Esophagus squamous epithelium (tissue), 5 donors: ENCODE data around the gene AMPH. TPM values are rescaled to one million over a fixed set of nuclear protein-coding genes. Genes with fewer than 3 reads are reported as not detected.

Source experiments
- DNase-seq: peaks from one replicate; lab custom pipeline; 2025; lab: John Stamatoyannopoulos, UW
- H3K27ac ChIP-seq, 4 donors: fragments of 200-600 bp; sonication (generic); one replicate each; pipeline ENCODE4 v1.5.1; 2016 to 2019; ENCODE audit warnings: mild to moderate bottlenecking in 1 of 4
- H3K27me3 ChIP-seq, 4 donors: fragments of 200-600 bp; sonication (generic); 1 replicate in 3 of 4; 2 replicates in 1 of 4; pipeline versions ENCODE4 v1.5.1 to v1.6.0; 2017 to 2021; ENCODE audit warnings: antibody characterized with exemption in 1 of 4
- H3K36me3 ChIP-seq, 3 donors: fragments of 200-600 bp; sonication (generic); one replicate each; pipeline ENCODE4 v1.5.1; 2016 to 2019
- H3K4me1 ChIP-seq, 3 donors: fragments of 200-600 bp; sonication (generic); one replicate each; pipeline ENCODE4 v1.5.1; 2017 to 2019
- H3K4me3 ChIP-seq, 4 donors: fragments of 200-600 bp; sonication (generic); 1 replicate in 3 of 4; 2 replicates in 1 of 4; pipeline ENCODE4 v1.5.1; 2016 to 2019; ENCODE audit warnings: mild to moderate bottlenecking in 2 of 4, moderate library complexity in 1 of 4
- H3K9me3 ChIP-seq, 3 donors: fragments of 200-600 bp; sonication (generic); one replicate each; pipeline ENCODE4 v1.5.1; 2016 to 2019
- POLR2A ChIP-seq, 4 donors: fragments of 450-650 bp; IDR thresholded peaks; one replicate each; pipeline ENCODE4 v1.6.1; 2017; ENCODE audit warnings: antibody characterized with exemption in 4 of 4, mild to moderate bottlenecking in 4 of 4, moderate library complexity in 3 of 4
- WGBS, 2 donors: methylation state at CpG; one replicate each; pipeline ENCODE4 v1.1.5; 2018; 5-methylcytosine and 5-hydroxymethylcytosine counted together
- intact Hi-C: fragments of 100-400 bp; cut with DNase I; formaldehyde crosslinking; loops from one replicate; pipeline ENCODE4 v1.15.0; 2022
- total RNA-seq, 4 donors: library from RNA; depleted of rRNA; stranded (reverse); fragments of >200 nt; gene quantifications; one replicate each; pipeline ENCODE4 v1.1.0, GENCODE V29; 2016
- TF ChIP-seq, protein P1 (sequence below), 6 experiments: fragments of 450-650 bp in 4 of 6; fragments of 200-600 bp in 2 of 6; sonication (generic) in 2 of 6; IDR thresholded peaks; one replicate each; pipeline ENCODE4 v1.5.1; 2016 to 2019; ENCODE audit warnings: antibody characterized with exemption in 6 of 6, mild to moderate bottlenecking in 4 of 6, moderate library complexity in 4 of 6
- donor health status: DM: yes; HTN: yes; CAD: no.

AMPH gene
- total RNA-seq, 4 donors from 2014 or later: 0.18 to 2.3 (median 1.7) TPM; not detected in 1

- intact Hi-C loops: no loop called here
- no peak for TF ChIP-seq POLR2A (IDR thresholded peaks at IDR 0.05)
- TF ChIP-seq, protein P1, sequence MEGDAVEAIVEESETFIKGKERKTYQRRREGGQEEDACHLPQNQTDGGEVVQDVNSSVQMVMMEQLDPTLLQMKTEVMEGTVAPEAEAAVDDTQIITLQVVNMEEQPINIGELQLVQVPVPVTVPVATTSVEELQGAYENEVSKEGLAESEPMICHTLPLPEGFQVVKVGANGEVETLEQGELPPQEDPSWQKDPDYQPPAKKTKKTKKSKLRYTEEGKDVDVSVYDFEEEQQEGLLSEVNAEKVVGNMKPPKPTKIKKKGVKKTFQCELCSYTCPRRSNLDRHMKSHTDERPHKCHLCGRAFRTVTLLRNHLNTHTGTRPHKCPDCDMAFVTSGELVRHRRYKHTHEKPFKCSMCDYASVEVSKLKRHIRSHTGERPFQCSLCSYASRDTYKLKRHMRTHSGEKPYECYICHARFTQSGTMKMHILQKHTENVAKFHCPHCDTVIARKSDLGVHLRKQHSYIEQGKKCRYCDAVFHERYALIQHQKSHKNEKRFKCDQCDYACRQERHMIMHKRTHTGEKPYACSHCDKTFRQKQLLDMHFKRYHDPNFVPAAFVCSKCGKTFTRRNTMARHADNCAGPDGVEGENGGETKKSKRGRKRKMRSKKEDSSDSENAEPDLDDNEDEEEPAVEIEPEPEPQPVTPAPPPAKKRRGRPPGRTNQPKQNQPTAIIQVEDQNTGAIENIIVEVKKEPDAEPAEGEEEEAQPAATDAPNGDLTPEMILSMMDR (IDR thresholded peaks at IDR 0.05): no peak
Measured at GRCh38 chr7:38453168-38453567, 178.0 kb downstream of the AMPH start.

DNA sequence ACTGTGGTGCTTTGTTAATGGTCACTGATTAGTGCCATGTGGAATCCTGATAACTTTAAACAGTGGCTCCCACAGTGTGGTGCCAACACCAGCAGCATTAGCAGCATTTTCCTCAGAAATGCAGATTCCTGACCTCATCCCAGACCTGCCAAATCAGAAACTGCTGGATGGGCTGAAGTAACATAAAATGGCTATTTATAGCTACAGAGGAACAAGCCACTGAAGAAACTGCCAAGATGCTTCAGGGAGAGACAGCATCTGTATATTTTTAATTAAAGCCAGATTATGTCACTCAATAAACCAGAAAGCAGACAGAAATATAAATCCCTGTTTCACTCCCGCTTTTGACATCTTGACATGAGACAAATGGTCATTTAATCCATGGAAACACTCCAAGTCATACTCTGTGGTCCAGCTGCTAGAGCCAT is 178.5 kb downstream of the AMPH start:
- no peaks in the 10 kb centered on the region for H3K36me3 ChIP-seq
- intact Hi-C loops: no loop called here
- no peak for TF ChIP-seq POLR2A (IDR thresholded peaks at IDR 0.05)
- TF ChIP-seq, protein P1 (IDR thresholded peaks at IDR 0.05): no peak
- no peak overlapping the region for H3K27ac ChIP-seq
- no peaks in the 10 kb centered on the region for H3K9me3 ChIP-seq
- peaks cover 0 to 12% (median 0%) of the 10 kb centered on the region in 3 donors for H3K4me1 ChIP-seq
- DNase-seq: no peak
- no peak overlapping the region for H3K4me3 ChIP-seq
- H3K27me3 ChIP-seq: no peaks in the 10 kb centered on the region
- WGBS, 2 donors: 35 to 60% methylated on average over 1 of the region's 1 CpG

More at GRCh38 chr7:38453168-38453567, 178.0 kb downstream of the AMPH start:
- Histone ChIP-seq H3K27me3 (no peaks in the 10 kb centered on the region), H3K4me1 (peaks cover 0 to 12% (median 0%) of the 10 kb centered on the region in 3 donors), H3K9me3 (no peaks in the 10 kb centered on the region), H3K4me3 (no peak overlapping the region), H3K27ac (no peak overlapping the region), H3K36me3 (no peaks in the 10 kb centered on the region)
- 29 to 41% methylated on average over 3 of the region's 3 CpGs for WGBS, 2 donors
- DNase-seq: no peak

GRCh38 chr7:38451840-38452239 is 179.3 kb downstream of the AMPH start:
- WGBS, 2 donors: 6 to 8% methylated on average over 2 of the region's 2 CpGs

GRCh38 chr7:38448584-38449234 is 182.5 kb downstream of the AMPH start:
- no peak for DNase-seq
- TF ChIP-seq POLR2A (IDR thresholded peaks at IDR 0.05): no peak
- TF ChIP-seq, protein P1 (IDR thresholded peaks at IDR 0.05): no peak
- Histone ChIP-seq H3K27me3 (no peaks in the 10 kb centered on the region), H3K36me3 (no peaks in the 10 kb centered on the region), H3K4me1 (peaks cover 0 to 12% (median 0%) of the 10 kb centered on the region in 3 donors), H3K9me3 (no peaks in the 10 kb centered on the region), H3K4me3 (no peak overlapping the region), H3K27ac (no peak overlapping the region)
- 65 to 75% methylated on average over 5 of the region's 5 CpGs for WGBS, 2 donors
- intact Hi-C loops: no loop called here

More at GRCh38 chr7:38451840-38452239, 179.3 kb downstream of the AMPH start:
- H3K27me3 ChIP-seq: no peaks in the 10 kb centered on the region
- H3K4me3 ChIP-seq: no peak overlapping the region
- no peaks in the 10 kb centered on the region for H3K36me3 ChIP-seq
- no peak for TF ChIP-seq POLR2A (IDR thresholded peaks at IDR 0.05)
- TF ChIP-seq, protein P1 (IDR thresholded peaks at IDR 0.05): no peak
- peaks cover 0 to 12% (median 0%) of the 10 kb centered on the region in 3 donors for H3K4me1 ChIP-seq
- H3K27ac ChIP-seq: no peak overlapping the region
- intact Hi-C loops: no loop called here
- no peak for DNase-seq
- no peaks in the 10 kb centered on the region for H3K9me3 ChIP-seq

- no peaks in the 10 kb centered on the region for H3K9me3 ChIP-seq
- no peak for TF ChIP-seq POLR2A (IDR thresholded peaks at IDR 0.05)
- TF ChIP-seq, protein P1 (IDR thresholded peaks at IDR 0.05): no peak
- intact Hi-C loops: no loop called here
- H3K4me3 ChIP-seq: no peak overlapping the region
- DNase-seq: no peak
- H3K27ac ChIP-seq: no peak overlapping the region
- WGBS, 2 donors: 17 to 22% methylated on average over 2 of the region's 2 CpGs
- H3K27me3 ChIP-seq: no peaks in the 10 kb centered on the region
- peaks cover 0 to 7% (median 0%) of the 10 kb centered on the region in 3 donors for H3K4me1 ChIP-seq
- no peaks in the 10 kb centered on the region for H3K36me3 ChIP-seq
Measured at GRCh38 chr7:38448054-38448453, 183.1 kb downstream of the AMPH start.
